AG10803 (cell line): ENCODE data around the gene RASA3.
A peak's percentile ranks its signal among the peaks of the same experiment; 100 is the strongest.

Source experiments
- DNase-seq: peaks from one replicate; pipeline ENCODE4 v3.0.0; 2010; ENCODE audit warnings: low read depth
- H3K4me3 ChIP-seq: 2 replicates; pipeline ENCODE4 v1.5.1; 2011; ENCODE audit warnings: mild to moderate bottlenecking, low read length, control low read depth
- TF ChIP-seq, protein P1 (sequence below): conservative IDR thresholded peaks from 2 replicates; pipeline ENCODE4 v1.5.1; 2011; ENCODE audit warnings: mild to moderate bottlenecking, low read length, control low read depth, inconsistent platforms

RASA3 gene

GRCh38 chr13:114035583-114036531 lies 96.6 kb downstream of the RASA3 start:
- peak overlapping the region; percentile 31 for H3K4me3 ChIP-seq
- DNase-seq = peak; percentile 40
- TF ChIP-seq, protein P1, sequence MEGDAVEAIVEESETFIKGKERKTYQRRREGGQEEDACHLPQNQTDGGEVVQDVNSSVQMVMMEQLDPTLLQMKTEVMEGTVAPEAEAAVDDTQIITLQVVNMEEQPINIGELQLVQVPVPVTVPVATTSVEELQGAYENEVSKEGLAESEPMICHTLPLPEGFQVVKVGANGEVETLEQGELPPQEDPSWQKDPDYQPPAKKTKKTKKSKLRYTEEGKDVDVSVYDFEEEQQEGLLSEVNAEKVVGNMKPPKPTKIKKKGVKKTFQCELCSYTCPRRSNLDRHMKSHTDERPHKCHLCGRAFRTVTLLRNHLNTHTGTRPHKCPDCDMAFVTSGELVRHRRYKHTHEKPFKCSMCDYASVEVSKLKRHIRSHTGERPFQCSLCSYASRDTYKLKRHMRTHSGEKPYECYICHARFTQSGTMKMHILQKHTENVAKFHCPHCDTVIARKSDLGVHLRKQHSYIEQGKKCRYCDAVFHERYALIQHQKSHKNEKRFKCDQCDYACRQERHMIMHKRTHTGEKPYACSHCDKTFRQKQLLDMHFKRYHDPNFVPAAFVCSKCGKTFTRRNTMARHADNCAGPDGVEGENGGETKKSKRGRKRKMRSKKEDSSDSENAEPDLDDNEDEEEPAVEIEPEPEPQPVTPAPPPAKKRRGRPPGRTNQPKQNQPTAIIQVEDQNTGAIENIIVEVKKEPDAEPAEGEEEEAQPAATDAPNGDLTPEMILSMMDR = no peak

DNA sequence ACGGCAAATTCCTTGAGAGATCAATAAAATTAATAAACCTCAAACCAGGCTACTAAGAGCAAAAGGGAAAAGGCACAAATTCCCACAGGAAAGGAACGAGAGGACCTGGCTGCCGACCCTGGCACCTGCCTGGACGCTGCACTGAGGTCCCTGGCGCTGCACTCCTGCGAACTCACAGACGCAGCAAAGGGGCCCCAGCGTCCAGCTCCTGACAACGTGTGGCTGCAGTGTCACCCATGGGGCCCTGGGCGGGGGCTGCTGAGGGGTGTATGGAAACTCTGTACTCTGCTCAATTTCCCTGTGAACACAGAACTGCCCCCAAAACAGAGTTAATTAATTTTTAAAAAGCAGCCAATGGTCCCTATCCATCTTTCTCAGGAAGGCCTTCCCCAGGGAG lies 97.2 kb downstream of the RASA3 start:
- H3K4me3 ChIP-seq = peak overlapping the region; percentile 49
- DNase-seq = no peak
- TF ChIP-seq, protein P1 = no peak

DNA sequence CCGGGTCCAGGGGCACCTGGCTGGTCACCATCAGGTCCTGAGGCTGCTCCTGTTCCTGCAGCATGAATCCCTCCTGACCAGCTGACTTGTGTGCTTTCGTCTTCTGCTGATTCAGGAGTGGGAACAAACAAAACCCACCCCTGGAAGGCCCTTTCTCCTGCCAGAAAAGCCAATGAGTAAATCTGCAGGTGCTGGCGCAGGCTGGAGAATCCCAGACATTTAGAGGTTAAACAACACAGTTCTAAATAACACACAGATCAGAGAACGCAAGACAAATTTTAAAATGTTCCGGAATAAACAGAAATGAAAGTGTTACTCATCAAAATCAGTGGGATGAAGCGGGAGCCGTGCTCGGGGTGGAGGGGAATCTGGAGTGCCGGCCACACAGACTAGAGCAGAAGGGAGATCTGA lies 97.9 kb downstream of the RASA3 start:
- DNase-seq = no peak
- TF ChIP-seq, protein P1 = no peak
- H3K4me3 ChIP-seq = peak overlapping the region; percentile 49

DNA sequence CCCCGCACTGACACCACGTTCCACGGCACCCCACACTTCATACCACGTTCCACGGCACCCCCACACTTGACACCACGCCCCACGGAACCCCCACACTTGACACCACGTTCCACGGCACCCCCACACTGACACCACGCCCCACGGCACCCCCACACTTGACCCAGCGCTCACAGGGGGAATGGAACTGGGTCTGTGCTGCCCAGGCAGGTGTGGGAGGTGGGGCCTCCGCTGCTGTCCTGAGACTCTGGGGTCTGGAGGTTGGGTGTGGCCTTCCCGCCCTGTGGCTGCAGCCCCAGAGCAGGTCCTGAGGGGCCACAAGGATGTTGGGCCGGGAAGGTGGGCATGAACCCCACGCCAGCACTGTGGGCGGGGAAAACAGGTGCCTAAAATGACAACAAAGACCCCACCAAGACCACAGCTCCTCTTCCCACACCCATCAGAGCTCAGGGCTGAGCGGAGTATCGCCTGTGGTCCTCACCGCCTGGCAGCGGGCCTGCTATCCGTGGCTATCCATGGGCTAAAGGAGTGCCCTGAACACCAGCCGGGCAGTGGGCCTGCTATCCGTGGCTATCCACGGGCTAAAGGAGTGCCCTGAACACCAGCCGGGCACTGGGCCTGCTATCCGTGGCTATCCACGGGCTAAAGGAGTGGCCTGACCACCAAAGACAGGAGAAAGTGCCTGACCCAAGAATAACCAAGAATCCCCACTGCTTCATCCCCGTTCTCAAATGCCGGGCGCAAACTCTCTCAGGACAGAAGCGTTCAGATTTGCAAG lies 98.7 kb downstream of the RASA3 start:
- DNase-seq = no peak
- H3K4me3 ChIP-seq = no peak overlapping the region
- TF ChIP-seq, protein P1 = no peak

GRCh38 chr13:114032126-114032799 lies 100.2 kb downstream of the RASA3 start:
- TF ChIP-seq, protein P1 = no peak
- no peak overlapping the region for H3K4me3 ChIP-seq
- peak; percentile 78 for DNase-seq

GRCh38 chr13:114031631-114032030 lies 100.8 kb downstream of the RASA3 start:
- H3K4me3 ChIP-seq = no peak overlapping the region
- TF ChIP-seq, protein P1 = no peak
- DNase-seq = no peak
